ENCODE data around the gene LYST.

The LYST gene

DNA sequence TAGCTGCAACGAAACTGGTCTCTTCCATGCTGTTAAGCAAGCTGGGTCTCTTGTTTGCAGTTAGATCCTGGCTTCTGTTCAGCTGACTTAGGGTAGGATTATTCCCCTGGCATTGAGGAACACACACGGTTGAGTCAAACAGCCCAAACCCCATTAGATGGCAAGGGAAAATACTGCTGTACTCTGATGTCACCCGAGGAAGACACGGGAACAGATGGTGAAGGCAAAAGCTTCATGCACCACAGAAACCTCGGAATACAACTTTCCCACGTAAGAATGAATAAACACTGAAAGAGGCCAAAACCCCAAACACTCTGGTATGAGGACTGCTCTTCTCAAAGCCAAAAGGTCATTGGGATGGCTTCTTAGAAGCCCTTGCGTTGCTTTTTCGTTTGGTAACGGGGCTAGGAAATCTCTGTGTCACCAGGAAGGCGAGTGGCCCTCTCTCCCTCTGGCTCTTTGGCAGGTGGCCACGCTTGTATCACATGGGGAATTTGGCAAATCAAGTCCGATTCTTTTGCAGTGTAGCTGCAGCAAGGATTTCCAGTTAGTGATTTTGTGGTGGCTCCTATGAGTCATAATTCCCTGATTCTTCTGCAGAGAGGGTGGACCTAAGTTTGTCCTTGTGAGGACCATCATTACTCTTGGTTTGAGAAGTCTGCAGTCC, 16.7 kb upstream of the LYST start:
- peak; percentile 90 for DNase-seq (ENCODE audit: low spot score)

DNA sequence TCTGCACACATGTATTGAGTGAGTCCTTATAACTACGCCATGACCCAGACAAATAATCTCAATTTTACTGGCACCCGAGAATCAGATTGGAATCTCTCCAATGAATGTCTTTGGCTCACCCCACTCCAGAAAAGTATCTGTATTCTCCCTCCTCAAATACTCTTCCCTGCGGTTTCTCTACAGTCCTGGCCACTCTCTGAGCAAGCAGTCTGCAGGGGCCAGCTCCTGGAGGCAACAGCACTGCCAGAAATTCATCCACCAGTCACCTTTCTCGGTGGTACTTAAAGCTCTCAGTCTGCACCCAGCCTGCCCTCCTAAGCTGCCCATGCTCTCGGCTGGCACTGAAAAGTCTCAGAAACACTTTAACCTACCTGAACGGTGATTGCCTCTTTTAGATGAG, 16.1 kb upstream of the LYST start:
- DNase-seq (ENCODE audit: low spot score): peak; percentile 21

GRCh38 chr1:235881930-235882700, 15.4 kb upstream of the LYST start:
- no peak for DNase-seq (ENCODE audit: low spot score)

- DNase-seq (ENCODE audit: low spot score): no peak
Measured at GRCh38 chr1:235878082-235878811, 11.5 kb upstream of the LYST start.

- DNase-seq (ENCODE audit: low spot score): no peak
Measured at GRCh38 chr1:235876402-235876841, 9.7 kb upstream of the LYST start.

DNA sequence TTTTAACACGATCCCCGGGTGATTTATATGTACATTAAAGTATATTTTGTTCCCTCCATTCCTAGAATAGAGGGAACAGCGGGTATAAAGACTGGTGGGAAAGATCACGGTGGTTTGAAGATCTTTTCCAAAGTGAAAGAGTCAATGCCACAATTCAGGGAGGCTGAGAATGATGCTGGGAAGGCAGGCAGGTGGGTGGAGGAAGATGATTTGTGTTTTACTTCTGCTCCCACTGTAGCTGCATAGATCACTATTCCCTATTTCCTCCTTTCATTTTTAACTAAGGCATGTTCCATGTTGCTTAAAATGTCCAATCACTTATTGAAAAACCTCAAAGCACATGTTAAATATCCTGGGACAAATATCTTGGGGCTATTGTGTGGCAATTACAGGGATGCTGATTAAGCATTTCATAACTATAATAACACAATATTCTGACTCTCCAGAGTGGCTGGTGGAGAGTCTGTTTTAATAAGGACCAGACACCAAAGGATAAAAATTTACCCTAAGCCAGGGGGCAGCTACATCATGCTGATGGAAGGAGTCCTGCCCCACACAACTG, 8.4 kb upstream of the LYST start:
- no peak for DNase-seq (ENCODE audit: low spot score)

- no peak for DNase-seq (ENCODE audit: low spot score)
Measured at GRCh38 chr1:235874261-235874660, 7.6 kb upstream of the LYST start.

DNA sequence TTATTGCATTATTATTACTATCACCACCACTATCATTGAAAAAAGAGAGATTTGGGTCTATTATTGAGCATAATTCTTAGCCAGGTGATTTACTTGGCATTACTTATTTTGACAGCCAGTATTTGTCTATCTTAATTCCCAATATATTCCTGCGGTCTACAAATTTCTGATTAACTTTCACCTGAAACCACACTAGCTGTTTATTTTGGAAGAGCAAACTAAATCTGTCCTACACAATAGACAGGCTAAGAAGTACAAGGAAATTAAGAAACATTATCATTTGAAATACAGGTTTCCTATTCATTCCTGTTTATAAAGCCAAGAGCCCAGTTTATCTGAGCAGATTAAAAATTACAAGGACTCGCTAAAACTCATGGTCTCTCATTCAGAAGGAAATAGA, 6.9 kb upstream of the LYST start:
- DNase-seq (ENCODE audit: low spot score): no peak

DNA sequence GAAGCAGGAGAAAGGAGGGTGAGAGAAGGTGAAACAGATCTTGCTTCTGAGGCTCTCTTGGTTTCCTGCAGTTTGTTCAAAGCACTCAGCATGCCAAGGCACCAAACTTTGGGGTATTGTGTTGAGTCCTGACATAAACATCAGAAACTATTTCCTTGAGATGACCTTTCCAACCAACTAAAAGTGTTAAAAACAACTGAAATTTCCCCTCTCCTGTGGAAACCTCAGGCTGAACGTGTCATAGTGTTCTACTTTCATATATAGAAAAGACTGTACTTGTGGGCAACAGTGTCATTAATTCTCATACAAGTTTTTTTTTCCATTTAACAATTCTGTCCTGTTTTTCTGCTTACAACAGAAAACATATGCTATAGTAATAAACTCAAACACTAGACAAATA, 6.3 kb upstream of the LYST start:
- DNase-seq (ENCODE audit: low spot score): no peak

- DNase-seq (ENCODE audit: low spot score): no peak
Measured at GRCh38 chr1:235872270-235872669, 5.6 kb upstream of the LYST start.

- no peak for DNase-seq (ENCODE audit: low spot score)
Measured at GRCh38 chr1:235867903-235868469, 1.3 kb upstream of the LYST start.

DNA sequence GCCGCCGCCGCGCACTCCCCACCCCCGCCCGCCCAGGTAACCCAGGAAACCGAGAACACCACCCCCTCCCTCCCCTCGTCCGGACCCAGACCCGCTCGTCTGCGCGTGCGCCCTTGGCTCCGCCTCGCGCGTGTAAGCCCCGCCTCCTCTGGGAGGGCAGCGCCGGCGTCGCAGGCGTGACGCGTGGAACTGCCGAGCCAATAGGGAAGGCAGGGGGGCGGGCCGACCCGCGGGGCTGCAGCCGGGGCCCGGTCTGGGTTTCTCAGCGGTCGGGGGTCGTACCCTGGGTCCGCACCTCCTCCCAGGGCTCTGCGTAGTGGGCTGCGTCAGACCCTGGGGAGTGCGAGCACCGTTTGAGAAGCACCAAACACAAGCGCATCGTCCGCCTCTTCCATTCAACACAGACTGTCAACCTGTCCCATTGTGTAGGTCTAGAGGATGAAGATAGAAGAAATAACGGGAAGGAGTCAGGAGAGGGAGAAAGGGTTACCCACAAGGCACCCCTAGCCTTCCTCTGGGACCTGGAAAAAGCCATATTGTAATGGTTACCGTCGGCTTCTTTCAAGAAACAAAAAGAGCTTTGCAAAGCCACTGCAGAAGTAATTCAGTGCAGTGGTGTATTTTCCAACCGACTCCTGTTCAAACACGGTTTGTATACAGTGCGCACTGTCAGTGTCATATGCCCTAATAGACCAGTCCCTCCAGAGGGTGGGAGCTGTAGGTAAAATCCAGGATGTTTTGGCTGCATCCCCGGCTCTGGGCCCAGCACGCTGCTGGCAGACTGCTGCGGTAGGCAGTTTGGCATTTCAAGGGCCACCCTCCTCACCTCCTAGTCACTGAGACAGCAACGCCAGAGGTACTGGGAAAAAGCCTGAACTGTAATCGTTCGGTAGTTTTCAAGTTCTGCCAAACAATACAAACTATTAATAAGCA, 473 bp upstream of the LYST start:
- peak; percentile 92 for DNase-seq (ENCODE audit: low spot score)

GRCh38 chr1:235865565-235866204, 1.0 kb downstream of the LYST start:
- DNase-seq (ENCODE audit: low spot score): no peak

DNA sequence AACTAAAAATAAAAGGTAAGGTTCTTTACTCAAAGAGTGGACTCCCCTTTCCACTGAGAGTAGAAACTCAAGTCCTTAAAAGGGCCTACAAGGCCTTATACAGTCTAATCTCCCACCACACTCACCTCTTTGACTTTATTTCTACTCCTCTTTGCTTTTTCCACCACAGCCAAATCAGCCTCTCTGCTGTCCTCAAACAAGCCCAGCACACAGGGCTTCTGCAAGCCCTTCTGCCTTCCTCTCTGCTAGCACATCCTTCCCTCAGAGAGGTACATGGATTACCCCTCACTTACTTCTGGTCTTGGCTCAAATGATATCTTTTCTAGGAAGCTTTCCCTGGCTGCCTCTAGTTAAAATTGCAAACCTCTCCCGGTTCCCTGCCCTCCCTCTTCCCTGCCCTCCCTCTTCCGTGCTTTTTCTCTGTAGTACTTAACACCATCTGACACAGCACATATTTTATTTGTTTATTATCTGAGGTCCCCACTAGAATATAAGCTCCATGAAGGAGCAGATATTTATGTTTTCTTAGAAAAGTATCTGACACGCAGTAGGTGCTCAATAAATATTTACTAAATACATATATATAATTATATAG, 1.7 kb downstream of the LYST start:
- DNase-seq (ENCODE audit: low spot score): no peak

DNA sequence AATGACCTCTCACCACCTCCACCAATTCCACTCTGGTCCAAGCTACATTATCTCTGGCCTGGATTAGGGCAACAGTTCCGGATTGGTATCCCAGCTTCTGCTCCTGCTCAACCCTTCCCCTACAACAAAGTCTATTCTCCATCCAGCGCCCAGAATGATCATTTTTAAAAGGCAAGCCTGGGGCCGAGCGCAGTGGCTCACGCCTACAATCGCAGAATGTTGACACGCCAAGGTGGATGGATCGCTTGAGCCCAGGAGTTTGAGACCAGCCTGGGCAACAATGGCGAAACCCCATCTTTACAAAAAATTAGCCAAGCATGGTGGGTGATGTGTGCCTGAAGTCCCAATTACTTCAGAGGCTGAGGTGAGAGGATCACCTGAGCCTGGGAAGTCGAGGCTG, 2.2 kb downstream of the LYST start:
- DNase-seq (ENCODE audit: low spot score): no peak

DNA sequence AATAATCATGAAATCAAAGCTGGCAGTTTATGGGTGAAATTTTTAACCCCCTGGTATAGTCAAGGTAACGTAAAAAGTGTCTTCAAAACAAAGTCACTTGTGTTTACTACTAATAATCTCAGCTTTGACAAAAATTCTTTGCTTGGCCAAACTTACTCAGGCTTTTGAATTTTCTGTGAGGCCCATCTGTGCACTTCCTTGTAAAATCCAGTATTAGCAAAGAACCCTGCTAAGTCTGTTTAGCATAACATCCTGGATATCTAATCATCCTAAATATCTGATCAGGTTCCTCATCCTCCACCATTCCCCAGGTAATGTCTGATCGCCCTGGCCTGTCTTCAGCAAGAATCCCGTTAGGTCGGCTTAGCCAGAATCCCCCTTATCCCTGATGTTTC, 3.0 kb downstream of the LYST start:
- DNase-seq (ENCODE audit: low spot score): no peak

GRCh38 chr1:235861857-235862256, 4.8 kb downstream of the LYST start:
- no peak for DNase-seq (ENCODE audit: low spot score)

DNA sequence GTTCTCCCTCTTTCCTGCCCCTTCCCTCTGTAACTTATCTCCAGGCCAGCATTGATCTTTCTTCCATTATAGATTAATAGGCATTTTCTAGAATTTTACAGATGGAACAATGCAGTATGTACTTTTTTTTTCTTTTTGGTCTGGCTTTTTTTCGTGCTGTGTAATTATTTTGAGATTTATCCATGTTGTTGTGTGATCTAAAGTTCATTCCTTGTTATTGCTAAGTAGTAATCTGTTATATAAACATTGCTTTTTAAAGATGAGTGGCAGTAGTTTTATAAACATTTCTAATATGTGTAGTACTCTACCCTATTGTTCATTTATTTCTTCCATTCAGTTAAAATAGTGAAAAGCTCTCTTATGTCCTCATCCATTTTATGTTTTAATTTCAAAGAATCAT, 5.9 kb downstream of the LYST start:
- no peak for DNase-seq (ENCODE audit: low spot score)

GRCh38 chr1:235859789-235860188, 6.9 kb downstream of the LYST start:
- DNase-seq (ENCODE audit: low spot score): no peak

DNA sequence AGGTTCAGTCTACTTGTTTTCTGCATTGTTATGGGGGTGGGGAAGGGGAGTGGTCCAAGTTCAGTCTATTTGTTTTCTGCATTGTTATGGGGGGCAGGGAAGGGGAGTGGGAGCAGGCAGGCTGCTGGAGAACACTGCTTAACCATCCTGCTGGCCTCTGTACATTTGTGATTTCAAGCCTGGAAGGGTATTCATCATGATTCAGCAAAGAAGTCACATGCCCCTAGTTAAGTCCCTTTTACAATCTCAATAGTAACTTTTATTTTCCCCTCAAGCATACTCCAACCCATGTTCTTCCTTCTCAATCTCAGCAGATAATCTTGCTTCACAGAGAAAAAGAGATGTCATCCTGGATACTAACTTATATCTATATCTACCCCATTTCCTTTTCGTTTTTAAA, 7.9 kb downstream of the LYST start:
- DNase-seq (ENCODE audit: low spot score): no peak

Data from hepatic stellate cell (primary cell).